ENCODE results near the gene TRAF6.

TRAF6 gene

DNA sequence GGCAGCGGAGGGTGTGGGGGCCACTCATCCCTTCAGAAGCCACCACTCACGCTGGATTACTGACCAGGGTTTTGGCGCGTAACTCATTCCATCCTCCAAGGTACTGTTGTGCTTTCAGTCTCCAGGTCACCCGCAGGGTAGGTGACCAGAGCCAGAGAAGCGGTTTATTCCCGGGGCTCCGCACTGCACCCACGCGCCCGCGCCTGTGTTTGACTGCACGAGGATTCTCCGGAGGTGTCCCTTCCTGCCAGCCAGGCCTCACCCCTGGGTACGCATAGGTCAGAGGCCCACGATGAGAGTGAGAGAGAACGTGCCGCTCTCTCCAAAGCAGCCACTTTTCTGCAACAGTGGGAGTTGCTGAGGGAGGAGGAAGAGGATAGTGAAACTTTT lies 55.5 kb downstream of the TRAF6 start:
- no peaks in the 10 kb centered on the region for H3K9me3 ChIP-seq (ENCODE audit: control insufficient read depth, insufficient read depth, low read length)
- H3K4me3 ChIP-seq (ENCODE audit: low read depth, low read length), result no peak overlapping the region
- H3K27me3 ChIP-seq (ENCODE audit: control insufficient read depth, insufficient read depth, low read length), result no peaks in the 10 kb centered on the region
- peaks cover 5% of the 10 kb centered on the region for H3K4me1 ChIP-seq (ENCODE audit: control insufficient read depth, insufficient read depth, low read length)
- H3K9ac ChIP-seq (ENCODE audit: low read depth, low read length), result no peak overlapping the region
- H3K36me3 ChIP-seq (ENCODE audit: control insufficient read depth, insufficient read depth, low read length), result peaks cover 9% of the 10 kb centered on the region

DNA sequence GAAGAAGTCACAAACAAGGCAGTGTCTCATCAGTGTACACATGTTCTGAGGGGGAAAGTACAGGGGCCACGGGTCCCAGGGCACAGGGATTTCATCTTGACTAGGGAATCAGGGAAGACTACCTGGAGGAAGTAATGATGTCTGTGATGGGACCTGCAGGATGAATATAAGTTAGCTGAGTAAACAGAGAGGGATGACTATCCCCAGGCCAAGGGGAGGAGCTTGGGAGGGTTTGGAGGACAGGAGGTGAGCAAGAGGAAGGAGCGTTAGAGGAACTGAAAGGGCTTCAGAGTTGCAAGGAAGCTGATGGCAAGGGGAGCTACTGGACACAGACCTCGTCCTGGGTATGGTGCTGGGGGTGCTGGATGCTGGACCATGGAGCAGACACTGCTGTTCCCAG lies 56.4 kb downstream of the TRAF6 start:
- no peaks in the 10 kb centered on the region for H3K27me3 ChIP-seq (ENCODE audit: control insufficient read depth, insufficient read depth, low read length)
- H3K4me3 ChIP-seq (ENCODE audit: low read depth, low read length), result no peak overlapping the region
- H3K9ac ChIP-seq (ENCODE audit: low read depth, low read length), result no peak overlapping the region
- no peaks in the 10 kb centered on the region for H3K9me3 ChIP-seq (ENCODE audit: control insufficient read depth, insufficient read depth, low read length)
- H3K36me3 ChIP-seq (ENCODE audit: control insufficient read depth, insufficient read depth, low read length), result peaks cover 12% of the 10 kb centered on the region
- peaks cover 5% of the 10 kb centered on the region for H3K4me1 ChIP-seq (ENCODE audit: control insufficient read depth, insufficient read depth, low read length)

- H3K4me3 ChIP-seq (ENCODE audit: low read depth, low read length), result no peak overlapping the region
- H3K4me1 ChIP-seq (ENCODE audit: control insufficient read depth, insufficient read depth, low read length), result peaks cover 5% of the 10 kb centered on the region
- no peak overlapping the region for H3K9ac ChIP-seq (ENCODE audit: low read depth, low read length)
- H3K36me3 ChIP-seq (ENCODE audit: control insufficient read depth, insufficient read depth, low read length), result peaks cover 15% of the 10 kb centered on the region
- H3K9me3 ChIP-seq (ENCODE audit: control insufficient read depth, insufficient read depth, low read length), result no peaks in the 10 kb centered on the region
- H3K27me3 ChIP-seq (ENCODE audit: control insufficient read depth, insufficient read depth, low read length), result no peaks in the 10 kb centered on the region
Observed at GRCh38 chr11:36452961-36453360, 57.1 kb downstream of the TRAF6 start.

DNA sequence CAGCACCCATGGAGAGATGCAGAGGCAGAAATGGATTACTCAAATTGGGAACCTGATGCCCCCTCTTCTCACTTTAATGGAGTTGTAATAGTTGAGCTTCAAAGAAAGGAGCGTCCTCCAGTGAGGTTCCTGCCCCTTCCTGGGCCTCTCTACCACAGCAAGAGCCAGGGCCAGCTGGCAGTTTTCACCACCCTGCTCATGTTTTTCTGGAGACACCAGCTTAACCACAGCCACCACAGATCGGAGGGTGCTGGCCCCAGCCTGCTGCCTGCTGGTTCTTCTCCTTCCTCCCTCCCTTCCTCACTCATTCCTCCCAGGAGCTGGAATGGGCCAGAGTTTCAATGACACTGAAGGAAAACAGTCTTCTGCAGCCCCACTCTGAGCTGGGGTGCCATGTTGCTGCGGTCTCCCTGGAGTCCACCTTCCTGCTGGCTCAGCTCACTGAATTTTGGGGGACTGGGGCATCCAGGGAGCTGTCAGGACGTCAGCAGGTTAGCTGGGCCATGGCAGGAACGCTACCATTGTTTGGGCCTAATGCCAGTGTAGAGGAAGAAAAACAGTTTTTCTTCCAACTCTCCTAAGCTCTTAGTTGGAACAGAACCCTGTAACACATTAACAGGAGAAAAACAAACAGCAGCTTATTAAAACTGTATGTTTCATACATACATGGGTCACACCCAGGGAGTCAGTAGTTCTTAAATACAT lies 57.7 kb downstream of the TRAF6 start:
- peaks cover 5% of the 10 kb centered on the region for H3K4me1 ChIP-seq (ENCODE audit: control insufficient read depth, insufficient read depth, low read length)
- no peak overlapping the region for H3K4me3 ChIP-seq (ENCODE audit: low read depth, low read length)
- no peaks in the 10 kb centered on the region for H3K27me3 ChIP-seq (ENCODE audit: control insufficient read depth, insufficient read depth, low read length)
- no peak overlapping the region for H3K9ac ChIP-seq (ENCODE audit: low read depth, low read length)
- H3K36me3 ChIP-seq (ENCODE audit: control insufficient read depth, insufficient read depth, low read length), result peaks cover 15% of the 10 kb centered on the region
- H3K9me3 ChIP-seq (ENCODE audit: control insufficient read depth, insufficient read depth, low read length), result no peaks in the 10 kb centered on the region

GRCh38 chr11:36451681-36452080 lies 58.4 kb downstream of the TRAF6 start:
- H3K9ac ChIP-seq (ENCODE audit: low read depth, low read length), result no peak overlapping the region
- no peaks in the 10 kb centered on the region for H3K27me3 ChIP-seq (ENCODE audit: control insufficient read depth, insufficient read depth, low read length)
- H3K4me1 ChIP-seq (ENCODE audit: control insufficient read depth, insufficient read depth, low read length), result peaks cover 5% of the 10 kb centered on the region
- H3K36me3 ChIP-seq (ENCODE audit: control insufficient read depth, insufficient read depth, low read length), result peaks cover 15% of the 10 kb centered on the region
- no peak overlapping the region for H3K4me3 ChIP-seq (ENCODE audit: low read depth, low read length)
- no peaks in the 10 kb centered on the region for H3K9me3 ChIP-seq (ENCODE audit: control insufficient read depth, insufficient read depth, low read length)

GRCh38 chr11:36451045-36451444 lies 59.0 kb downstream of the TRAF6 start:
- peaks cover 5% of the 10 kb centered on the region for H3K4me1 ChIP-seq (ENCODE audit: control insufficient read depth, insufficient read depth, low read length)
- H3K27me3 ChIP-seq (ENCODE audit: control insufficient read depth, insufficient read depth, low read length), result no peaks in the 10 kb centered on the region
- no peaks in the 10 kb centered on the region for H3K9me3 ChIP-seq (ENCODE audit: control insufficient read depth, insufficient read depth, low read length)
- H3K4me3 ChIP-seq (ENCODE audit: low read depth, low read length), result no peak overlapping the region
- no peak overlapping the region for H3K9ac ChIP-seq (ENCODE audit: low read depth, low read length)
- peaks cover 15% of the 10 kb centered on the region for H3K36me3 ChIP-seq (ENCODE audit: control insufficient read depth, insufficient read depth, low read length)

- Histone ChIP-seq H3K9me3 (ENCODE audit: control insufficient read depth, insufficient read depth, low read length) (no peaks in the 10 kb centered on the region), H3K9ac (ENCODE audit: low read depth, low read length) (no peak overlapping the region), H3K4me1 (ENCODE audit: control insufficient read depth, insufficient read depth, low read length) (peaks cover 5% of the 10 kb centered on the region), H3K27me3 (ENCODE audit: control insufficient read depth, insufficient read depth, low read length) (no peaks in the 10 kb centered on the region), H3K36me3 (ENCODE audit: control insufficient read depth, insufficient read depth, low read length) (peaks cover 15% of the 10 kb centered on the region), H3K4me3 (ENCODE audit: low read depth, low read length) (no peak overlapping the region)
Observed at GRCh38 chr11:36450110-36450572, 59.9 kb downstream of the TRAF6 start.

GRCh38 chr11:36449561-36450096 lies 60.4 kb downstream of the TRAF6 start:
- Histone ChIP-seq H3K4me1 (ENCODE audit: control insufficient read depth, insufficient read depth, low read length) (peaks cover 3% of the 10 kb centered on the region), H3K9me3 (ENCODE audit: control insufficient read depth, insufficient read depth, low read length) (no peaks in the 10 kb centered on the region), H3K36me3 (ENCODE audit: control insufficient read depth, insufficient read depth, low read length) (peaks cover 15% of the 10 kb centered on the region), H3K27me3 (ENCODE audit: control insufficient read depth, insufficient read depth, low read length) (no peaks in the 10 kb centered on the region), H3K4me3 (ENCODE audit: low read depth, low read length) (no peak overlapping the region), H3K9ac (ENCODE audit: low read depth, low read length) (no peak overlapping the region)

DNA sequence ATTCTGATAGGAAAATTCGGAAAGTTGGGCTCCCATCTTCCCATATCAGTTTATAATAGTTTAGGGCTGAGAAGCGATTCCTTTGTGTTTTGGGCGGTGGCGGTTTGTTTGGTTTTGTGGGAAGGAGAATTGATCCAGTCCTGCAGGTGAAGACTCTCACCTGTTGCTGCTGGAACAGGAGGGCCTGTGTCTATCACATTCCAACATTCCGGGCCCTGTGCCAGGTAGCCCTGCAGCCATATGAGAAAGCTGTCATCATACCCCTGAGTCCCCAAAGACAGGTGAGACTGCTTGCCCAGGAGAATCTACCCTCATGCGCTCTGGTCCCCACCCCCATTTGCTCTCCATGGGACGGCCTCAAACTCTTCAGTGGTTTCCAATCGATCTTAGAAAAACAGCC lies 62.1 kb downstream of the TRAF6 start:
- Histone ChIP-seq H3K36me3 (ENCODE audit: control insufficient read depth, insufficient read depth, low read length) (peaks cover 15% of the 10 kb centered on the region), H3K4me1 (ENCODE audit: control insufficient read depth, insufficient read depth, low read length) (no peaks in the 10 kb centered on the region), H3K4me3 (ENCODE audit: low read depth, low read length) (no peak overlapping the region), H3K27me3 (ENCODE audit: control insufficient read depth, insufficient read depth, low read length) (no peaks in the 10 kb centered on the region), H3K9me3 (ENCODE audit: control insufficient read depth, insufficient read depth, low read length) (no peaks in the 10 kb centered on the region), H3K9ac (ENCODE audit: low read depth, low read length) (no peak overlapping the region)

- Histone ChIP-seq H3K4me1 (ENCODE audit: control insufficient read depth, insufficient read depth, low read length) (no peaks in the 10 kb centered on the region), H3K4me3 (ENCODE audit: low read depth, low read length) (no peak overlapping the region), H3K36me3 (ENCODE audit: control insufficient read depth, insufficient read depth, low read length) (peaks cover 15% of the 10 kb centered on the region), H3K27me3 (ENCODE audit: control insufficient read depth, insufficient read depth, low read length) (no peaks in the 10 kb centered on the region), H3K9me3 (ENCODE audit: control insufficient read depth, insufficient read depth, low read length) (no peaks in the 10 kb centered on the region), H3K9ac (ENCODE audit: low read depth, low read length) (no peak overlapping the region)
Observed at GRCh38 chr11:36447514-36447913, 62.6 kb downstream of the TRAF6 start.

DNA sequence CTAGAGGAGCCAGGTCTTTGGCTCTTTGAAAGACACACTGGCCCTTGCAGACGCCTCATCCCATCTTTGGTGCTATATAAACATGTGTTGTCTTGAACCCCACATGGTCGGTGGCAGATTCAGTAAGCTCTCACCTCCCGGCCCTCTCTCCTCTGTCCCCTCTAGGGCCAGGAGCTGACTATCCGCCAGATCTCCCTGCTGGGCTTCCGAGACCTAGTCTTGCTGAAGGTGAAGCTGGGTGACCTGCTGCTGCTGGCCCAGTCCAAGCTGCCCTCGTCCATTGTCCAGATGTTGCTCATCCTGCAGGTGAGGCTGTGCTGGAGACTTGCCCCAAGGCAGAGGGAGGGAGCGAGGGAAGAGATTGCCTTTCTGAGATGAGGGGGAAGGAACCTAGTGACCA lies 63.9 kb downstream of the TRAF6 start:
- Histone ChIP-seq H3K4me1 (ENCODE audit: control insufficient read depth, insufficient read depth, low read length) (no peaks in the 10 kb centered on the region), H3K4me3 (ENCODE audit: low read depth, low read length) (no peak overlapping the region), H3K9me3 (ENCODE audit: control insufficient read depth, insufficient read depth, low read length) (no peaks in the 10 kb centered on the region), H3K27me3 (ENCODE audit: control insufficient read depth, insufficient read depth, low read length) (no peaks in the 10 kb centered on the region), H3K9ac (ENCODE audit: low read depth, low read length) (no peak overlapping the region), H3K36me3 (ENCODE audit: control insufficient read depth, insufficient read depth, low read length) (peaks cover 10% of the 10 kb centered on the region)

GRCh38 chr11:36443661-36444060 lies 66.4 kb downstream of the TRAF6 start:
- no peak overlapping the region for H3K4me3 ChIP-seq (ENCODE audit: low read depth, low read length)
- peaks cover 3% of the 10 kb centered on the region for H3K36me3 ChIP-seq (ENCODE audit: control insufficient read depth, insufficient read depth, low read length)
- no peaks in the 10 kb centered on the region for H3K27me3 ChIP-seq (ENCODE audit: control insufficient read depth, insufficient read depth, low read length)
- H3K9ac ChIP-seq (ENCODE audit: low read depth, low read length), result no peak overlapping the region
- H3K4me1 ChIP-seq (ENCODE audit: control insufficient read depth, insufficient read depth, low read length), result no peaks in the 10 kb centered on the region
- H3K9me3 ChIP-seq (ENCODE audit: control insufficient read depth, insufficient read depth, low read length), result no peaks in the 10 kb centered on the region

Data from iPS-15b (cell line).